HL-60 (cell line): Measurements from ENCODE around the gene ARHGAP36.

Source experiments
- DNase-seq, 2 experiments: peaks; one replicate each; pipeline ENCODE4 v3.0.0-alpha.2; 2010 to 2020; ENCODE audit warnings: low read depth in 1 of 2, low spot score in 1 of 2
- H3K27ac ChIP-seq: fragments of 250-450 bp; sonication (Bioruptor Pico); replicated peaks from 2 replicates; pipeline ENCODE4 v1.5.1; 2020; ENCODE audit warnings: mild to moderate bottlenecking, moderate library complexity
- H3K27me3 ChIP-seq: fragments of 250-450 bp; sonication (Bioruptor Pico); 2 replicates; pipeline ENCODE4 v1.5.1; 2021; ENCODE audit warnings: mild to moderate bottlenecking, moderate library complexity; ENCODE audit not compliant: insufficient read depth, poor library complexity, severe bottlenecking
- H3K4me3 ChIP-seq: replicated peaks from 2 replicates; pipeline ENCODE4 v1.5.1; 2011; ENCODE audit warnings: mild to moderate bottlenecking, control low read depth, low read length; ENCODE audit not compliant: insufficient read depth
- GABPA ChIP-seq: IDR thresholded peaks from 2 replicates; pipeline ENCODE4 v1.6.1; 2012; ENCODE audit warnings: low read depth
- POLR2AphosphoS5 ChIP-seq: IDR thresholded peaks from 2 replicates; pipeline ENCODE4 v1.6.1; 2012; ENCODE audit warnings: low read depth
- REST ChIP-seq: IDR thresholded peaks from 2 replicates; pipeline ENCODE4 v1.6.1; 2012; ENCODE audit warnings: low read depth; ENCODE audit not compliant: insufficient replicate concordance
- SPI1 ChIP-seq: IDR thresholded peaks from 2 replicates; pipeline ENCODE4 v1.6.1; 2012; ENCODE audit warnings: low read depth, mild to moderate bottlenecking, borderline replicate concordance
- TF ChIP-seq, protein P1 (sequence below): IDR thresholded peaks from one replicate; pipeline ENCODE4 v1.5.1; 2011; ENCODE audit warnings: low read length, control low read depth, inconsistent platforms; ENCODE audit not compliant: insufficient read depth

ARHGAP36 gene

GRCh38 chrX:131081772-131082740 lies 23.9 kb downstream of the ARHGAP36 start:
- no peak overlapping the region for H3K4me3 ChIP-seq
- peaks cover 2% of the 10 kb centered on the region for H3K27me3 ChIP-seq
- DNase-seq: no peak
- TF ChIP-seq REST: no peak
- TF ChIP-seq, protein P1, sequence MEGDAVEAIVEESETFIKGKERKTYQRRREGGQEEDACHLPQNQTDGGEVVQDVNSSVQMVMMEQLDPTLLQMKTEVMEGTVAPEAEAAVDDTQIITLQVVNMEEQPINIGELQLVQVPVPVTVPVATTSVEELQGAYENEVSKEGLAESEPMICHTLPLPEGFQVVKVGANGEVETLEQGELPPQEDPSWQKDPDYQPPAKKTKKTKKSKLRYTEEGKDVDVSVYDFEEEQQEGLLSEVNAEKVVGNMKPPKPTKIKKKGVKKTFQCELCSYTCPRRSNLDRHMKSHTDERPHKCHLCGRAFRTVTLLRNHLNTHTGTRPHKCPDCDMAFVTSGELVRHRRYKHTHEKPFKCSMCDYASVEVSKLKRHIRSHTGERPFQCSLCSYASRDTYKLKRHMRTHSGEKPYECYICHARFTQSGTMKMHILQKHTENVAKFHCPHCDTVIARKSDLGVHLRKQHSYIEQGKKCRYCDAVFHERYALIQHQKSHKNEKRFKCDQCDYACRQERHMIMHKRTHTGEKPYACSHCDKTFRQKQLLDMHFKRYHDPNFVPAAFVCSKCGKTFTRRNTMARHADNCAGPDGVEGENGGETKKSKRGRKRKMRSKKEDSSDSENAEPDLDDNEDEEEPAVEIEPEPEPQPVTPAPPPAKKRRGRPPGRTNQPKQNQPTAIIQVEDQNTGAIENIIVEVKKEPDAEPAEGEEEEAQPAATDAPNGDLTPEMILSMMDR: no peak
- no peak for TF ChIP-seq SPI1
- TF ChIP-seq POLR2AphosphoS5: no peak
- TF ChIP-seq GABPA: no peak
- no peak overlapping the region for H3K27ac ChIP-seq

DNA sequence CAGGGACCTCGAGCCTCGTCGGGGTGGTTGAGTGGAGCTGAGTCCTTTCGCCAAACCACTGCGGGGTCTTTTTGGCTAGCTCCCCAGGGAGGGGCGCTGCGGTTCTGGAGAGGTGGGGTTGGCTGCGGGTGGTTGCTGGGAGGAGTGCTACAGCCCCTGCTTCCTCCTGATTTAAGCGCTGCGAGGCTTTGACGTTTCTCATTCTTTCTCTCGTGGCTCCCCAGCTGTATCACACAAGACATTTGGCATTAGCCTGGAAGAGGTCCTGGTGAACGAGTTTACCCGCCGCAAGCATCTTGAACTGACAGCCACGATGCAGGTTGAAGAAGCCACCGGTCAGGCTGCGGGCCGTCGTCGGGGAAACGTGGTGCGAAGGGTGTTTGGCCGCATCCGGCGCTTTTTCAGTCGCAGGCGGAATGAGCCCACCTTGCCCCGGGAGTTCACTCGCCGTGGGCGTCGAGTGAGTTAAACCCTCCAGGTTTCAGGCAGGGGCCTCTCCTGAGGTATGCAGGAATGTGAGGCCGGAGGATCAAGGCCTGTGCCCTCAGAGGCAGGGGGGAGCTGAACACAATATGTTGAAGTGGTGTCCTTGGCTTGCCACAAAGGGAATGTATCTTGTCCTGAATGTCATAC lies 25.5 kb downstream of the ARHGAP36 start:
- Histone ChIP-seq H3K4me3 (no peak overlapping the region), H3K27ac (no peak overlapping the region), H3K27me3 (peaks cover 2% of the 10 kb centered on the region)
- no peak for TF ChIP-seq REST
- TF ChIP-seq, protein P1: no peak
- no peak for DNase-seq

GRCh38 chrX:131084145-131084544 lies 26.0 kb downstream of the ARHGAP36 start:
- no peak overlapping the region for H3K4me3 ChIP-seq
- peaks cover 2% of the 10 kb centered on the region for H3K27me3 ChIP-seq
- no peak for DNase-seq
- no peak overlapping the region for H3K27ac ChIP-seq
- TF ChIP-seq POLR2AphosphoS5 (no peak), GABPA (no peak), REST (no peak), SPI1 (no peak)
- TF ChIP-seq, protein P1: no peak
